ENCODE results near the gene INSYN2B.

DNA sequence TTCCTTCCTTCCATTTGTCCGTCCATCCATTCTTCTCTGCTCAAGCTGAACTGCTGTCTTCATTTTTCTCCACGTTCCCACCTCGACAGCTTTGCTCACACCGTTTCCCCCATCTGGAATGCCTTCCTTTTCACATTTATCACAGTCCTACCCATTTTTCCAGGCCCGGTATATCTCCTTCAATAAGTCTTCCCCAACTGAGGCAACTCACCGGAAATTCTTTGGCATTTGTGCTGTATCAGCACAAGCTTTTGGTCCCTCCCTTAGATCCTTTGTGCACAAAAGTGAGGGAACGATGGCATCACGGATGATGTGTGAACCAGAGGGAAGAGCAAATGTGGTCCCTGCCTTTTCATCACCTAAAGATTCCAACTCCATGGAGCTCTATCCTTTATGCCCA, 45.6 kb upstream of the INSYN2B start:
- TF ChIP-seq ZNF274 (IDR thresholded peaks at IDR 0.05; ENCODE audit: low read depth, low read length) (no peak), SUZ12 (IDR thresholded peaks at IDR 0.05; ENCODE audit: extremely low read depth, insufficient read depth, insufficient read length) (no peak)

Data from NT2/D1 (cell line).